HL-60/S4 treated with retinoic acid at 250 ng/mL for 4 days and 3 days (cell line): Measurements from ENCODE around the gene TUBB6.

ENCODE experiments used
- in situ Hi-C: fragments of 300-500 bp; cut with MboI; formaldehyde crosslinking; loops from 2 replicates; pipeline ENCODE4 v1.7.0; 2022; ENCODE audit warnings: low sequenced_read_pairs

TUBB6 gene

DNA sequence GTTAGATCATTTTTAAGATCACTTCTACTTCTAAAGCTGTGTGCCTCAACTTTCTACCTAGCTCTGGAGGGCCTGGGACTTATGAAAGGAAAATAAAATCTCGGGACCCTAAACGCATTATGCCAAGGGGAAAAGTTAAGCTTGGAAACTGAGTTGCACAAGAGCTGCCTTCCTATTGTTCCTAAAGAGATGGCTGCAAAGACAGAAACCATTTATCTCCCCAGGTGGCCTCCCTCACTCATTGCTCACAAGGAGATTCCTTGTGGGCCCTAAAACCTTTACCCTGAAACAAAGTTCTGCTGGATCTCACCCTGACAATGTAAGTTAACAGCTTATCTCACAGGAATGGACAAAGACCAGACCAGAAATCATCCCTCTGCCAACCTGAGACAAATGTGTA, 26.8 kb downstream of the TUBB6 start:
- in situ Hi-C loops = loop anchor here (25.0 kb wide), 1 partner anchor 98 kb away; no protein-coding TSS in a partner anchor

DNA sequence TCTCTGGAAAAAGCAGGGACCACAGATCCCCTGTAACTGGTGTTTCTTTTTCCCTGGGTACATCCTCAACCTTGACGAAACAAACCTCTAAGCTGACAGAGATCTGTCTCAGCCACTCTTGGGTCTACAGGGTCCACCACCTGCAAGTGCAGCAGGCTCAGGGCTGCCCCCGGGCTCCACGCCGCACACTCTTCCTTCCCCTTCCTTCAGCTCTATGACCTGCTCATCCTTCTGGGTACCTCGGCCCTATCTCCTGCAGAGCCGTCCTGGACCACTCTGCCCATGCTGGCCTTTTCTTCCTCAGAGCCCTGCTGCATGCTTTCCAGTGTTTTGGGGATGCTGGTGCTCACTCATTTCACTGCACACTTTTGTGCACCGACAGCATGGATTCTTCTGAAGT, 27.5 kb downstream of the TUBB6 start:
- in situ Hi-C loops = loop anchor here (25.0 kb wide), 1 partner anchor 98 kb away; no protein-coding TSS in a partner anchor

DNA sequence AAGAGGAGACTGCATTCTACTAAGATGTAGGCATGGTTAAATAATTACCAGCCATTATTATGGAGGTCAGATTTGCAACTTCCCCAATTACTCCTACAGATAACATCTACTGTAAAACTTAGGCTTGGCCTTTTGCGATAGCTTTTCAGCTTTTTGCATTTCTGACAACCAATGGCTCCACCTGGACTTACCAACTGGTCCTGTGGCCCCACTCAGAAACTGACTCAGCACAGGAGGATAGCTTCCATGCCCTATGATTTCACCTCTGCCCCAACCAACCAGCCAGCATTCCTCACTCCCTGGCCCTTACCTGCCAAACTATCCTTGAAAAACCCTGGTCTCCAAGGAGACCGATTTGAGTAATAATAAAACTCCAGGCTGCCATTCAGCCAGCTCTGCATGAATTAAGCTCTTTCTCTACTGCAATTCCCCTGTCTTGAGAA, 28.2 kb downstream of the TUBB6 start:
- in situ Hi-C loops = loop anchor here (25.0 kb wide), 1 partner anchor 99 kb away; no protein-coding TSS in a partner anchor

DNA sequence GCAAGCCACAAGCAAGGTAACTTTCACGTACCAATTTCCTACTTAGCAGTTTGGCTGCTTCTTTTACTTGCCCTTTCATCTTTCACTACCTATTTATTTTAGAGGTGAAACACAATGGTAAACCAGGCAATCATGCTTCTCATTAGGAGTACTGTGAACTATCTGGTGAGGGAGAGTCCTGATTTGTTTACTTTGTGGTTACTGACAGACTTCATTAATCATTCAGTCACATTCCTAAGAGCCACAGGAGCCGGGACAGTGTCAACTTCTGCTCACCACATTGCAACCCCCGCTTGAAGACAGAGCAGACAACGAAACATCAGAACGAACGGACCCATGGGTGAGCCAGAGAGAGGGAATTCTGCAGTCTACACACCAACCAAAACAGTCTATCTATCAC, 28.8 kb downstream of the TUBB6 start:
- in situ Hi-C loops = loop anchor here (25.0 kb wide), 1 partner anchor 100 kb away; no protein-coding TSS in a partner anchor

DNA sequence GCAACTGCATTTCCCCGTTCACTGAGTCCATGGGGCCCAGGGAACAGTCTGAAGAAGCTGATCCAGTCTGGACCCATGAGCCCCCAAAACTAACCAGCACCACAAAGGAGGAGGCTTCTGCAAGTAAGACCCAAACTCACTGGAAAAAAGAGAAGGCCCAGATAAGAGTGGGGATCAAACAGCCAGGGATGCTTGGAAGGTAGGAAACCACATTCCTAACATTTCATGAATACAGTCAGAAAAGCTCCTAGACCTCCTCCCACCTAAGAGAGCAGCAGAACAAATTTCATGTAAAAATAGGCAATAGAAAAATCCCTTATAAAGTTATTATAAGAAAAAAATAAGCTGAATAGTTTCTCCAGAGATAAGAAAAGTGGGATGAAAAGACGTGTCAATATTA, 30.3 kb downstream of the TUBB6 start:
- in situ Hi-C loops = loop anchor here (25.0 kb wide), 1 partner anchor 101 kb away; no protein-coding TSS in a partner anchor

- in situ Hi-C loops = loop anchor here (25.0 kb wide), 1 partner anchor 104 kb away; no protein-coding TSS in a partner anchor
Measured at GRCh38 chr18:12340945-12341660, 33.1 kb downstream of the TUBB6 start.

- in situ Hi-C loops = loop anchor here (25.0 kb wide), 1 partner anchor 105 kb away; no protein-coding TSS in a partner anchor
Measured at GRCh38 chr18:12342661-12343060, 34.6 kb downstream of the TUBB6 start.

GRCh38 chr18:12345491-12346239, 37.6 kb downstream of the TUBB6 start:
- in situ Hi-C loops = loop anchor here (25.0 kb wide), 1 partner anchor 108 kb away; no protein-coding TSS in a partner anchor

DNA sequence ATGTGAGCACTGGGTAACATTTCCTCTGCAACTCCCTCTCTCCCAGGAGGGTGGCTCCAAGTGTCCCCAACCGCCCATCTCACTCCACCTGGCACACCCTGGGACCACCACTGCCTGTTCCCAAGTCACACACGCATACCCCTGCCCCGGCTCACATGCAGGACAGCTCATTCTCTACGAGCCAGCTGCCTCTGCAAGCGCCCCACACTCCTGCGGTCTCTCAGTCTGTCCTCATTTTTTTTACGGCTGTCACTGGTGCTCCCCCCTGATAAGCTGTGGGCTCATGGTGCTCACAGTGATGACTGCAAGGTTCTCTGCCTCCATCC, 38.2 kb downstream of the TUBB6 start:
- in situ Hi-C loops = loop anchor here (25.0 kb wide), 1 partner anchor 109 kb away; no protein-coding TSS in a partner anchor

- in situ Hi-C loops = loop anchor here (25.0 kb wide), 1 partner anchor 111 kb away; no protein-coding TSS in a partner anchor
Measured at GRCh38 chr18:12347895-12348294, 39.9 kb downstream of the TUBB6 start.

DNA sequence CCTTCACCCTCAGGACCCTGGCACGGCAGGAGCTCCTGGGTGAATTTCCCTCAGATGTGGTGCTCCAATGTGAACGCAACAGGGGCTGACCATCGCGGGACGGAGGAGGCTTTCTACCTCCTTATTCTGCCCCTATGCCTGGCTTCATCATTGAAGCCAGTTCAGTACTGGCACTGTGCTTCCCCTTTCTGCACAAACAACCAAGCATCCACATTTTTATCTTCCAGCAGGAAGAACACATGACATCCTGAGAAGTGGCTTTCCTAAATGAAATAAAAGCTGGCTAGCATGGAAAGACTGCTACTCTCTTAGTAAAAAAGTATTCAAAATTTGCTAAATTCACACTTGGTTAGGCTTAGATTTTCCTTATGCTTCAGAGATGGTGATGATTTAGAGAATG, 44.1 kb downstream of the TUBB6 start:
- in situ Hi-C loops = no loop called here

DNA sequence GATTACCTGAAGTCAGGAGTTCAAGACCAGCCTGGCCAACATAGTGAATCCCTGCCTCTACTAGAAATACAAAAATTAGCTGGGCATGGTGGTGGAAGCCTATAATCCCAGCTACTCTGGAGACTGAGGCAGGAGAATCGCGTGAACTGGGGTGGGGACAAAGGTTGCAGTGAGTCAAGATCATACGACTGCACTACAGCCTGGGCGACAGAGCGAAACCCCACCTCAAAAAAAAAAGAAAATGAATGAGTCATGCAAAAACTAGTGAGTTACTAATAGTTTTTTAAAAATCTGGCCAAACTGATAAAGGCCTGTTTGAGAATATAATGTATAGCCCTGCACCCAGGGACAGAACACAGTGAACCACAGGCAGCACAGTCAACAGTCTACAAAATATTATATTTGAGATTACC, 51.5 kb downstream of the TUBB6 start:
- in situ Hi-C loops = no loop called here

DNA sequence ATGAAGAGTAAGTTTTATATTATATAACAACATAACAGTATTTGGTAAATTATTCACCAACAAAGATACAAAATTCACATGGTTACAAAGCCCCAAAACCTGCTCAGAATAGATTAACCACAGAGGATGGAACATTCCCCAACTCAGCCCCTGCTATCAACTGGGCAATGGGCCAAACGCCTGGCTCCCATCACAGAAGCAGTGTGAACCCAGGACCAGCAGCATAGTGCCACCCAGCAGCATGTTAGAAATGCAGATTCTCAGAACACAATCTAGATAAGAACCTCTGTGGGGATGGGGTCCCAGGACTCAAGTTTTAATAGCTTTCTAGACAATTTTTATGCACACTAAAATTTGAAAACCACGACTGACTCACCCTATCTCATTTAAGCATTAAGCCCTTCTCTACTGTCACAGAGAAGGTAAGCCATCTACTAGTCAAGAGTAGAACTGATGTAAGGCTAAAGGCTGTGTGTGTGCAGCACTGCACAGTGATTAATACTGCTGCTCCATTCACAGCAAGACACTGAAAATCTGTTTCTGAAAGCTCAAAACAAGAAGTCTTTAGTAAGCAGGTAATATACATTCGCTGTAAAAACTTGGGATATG, 53.8 kb downstream of the TUBB6 start:
- in situ Hi-C loops = no loop called here

DNA sequence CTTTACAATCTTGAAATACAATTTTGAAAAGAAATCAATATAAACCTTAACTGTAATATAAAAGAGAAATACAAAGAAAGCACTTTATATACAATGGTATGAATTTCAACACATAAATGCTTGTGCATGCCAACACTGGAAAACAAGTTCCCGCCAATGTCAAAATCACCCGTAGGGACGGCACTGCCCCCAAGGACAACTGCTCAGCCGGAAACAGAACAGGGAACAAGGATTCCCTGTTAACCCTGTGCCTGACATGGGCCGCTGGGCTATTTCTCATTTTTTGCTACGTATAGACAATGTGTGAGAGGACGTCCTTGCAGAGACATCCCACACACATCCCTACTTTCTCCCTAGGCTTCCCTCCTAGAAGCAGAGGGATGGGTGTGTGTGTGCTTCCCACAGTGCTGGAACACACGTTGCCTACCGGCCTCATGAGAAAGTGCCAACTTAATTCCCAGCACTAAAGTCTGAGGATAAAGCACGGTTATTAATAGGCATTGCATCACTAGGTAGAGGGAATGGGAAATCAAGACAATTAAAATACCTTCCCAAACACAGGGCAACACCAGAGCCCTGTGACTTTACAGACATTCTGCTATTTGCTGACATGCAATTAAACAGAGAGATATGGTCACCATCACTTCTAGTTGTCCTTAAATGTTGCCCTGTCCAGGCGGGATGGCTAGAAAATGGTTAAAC, 54.6 kb downstream of the TUBB6 start:
- in situ Hi-C loops = no loop called here

DNA sequence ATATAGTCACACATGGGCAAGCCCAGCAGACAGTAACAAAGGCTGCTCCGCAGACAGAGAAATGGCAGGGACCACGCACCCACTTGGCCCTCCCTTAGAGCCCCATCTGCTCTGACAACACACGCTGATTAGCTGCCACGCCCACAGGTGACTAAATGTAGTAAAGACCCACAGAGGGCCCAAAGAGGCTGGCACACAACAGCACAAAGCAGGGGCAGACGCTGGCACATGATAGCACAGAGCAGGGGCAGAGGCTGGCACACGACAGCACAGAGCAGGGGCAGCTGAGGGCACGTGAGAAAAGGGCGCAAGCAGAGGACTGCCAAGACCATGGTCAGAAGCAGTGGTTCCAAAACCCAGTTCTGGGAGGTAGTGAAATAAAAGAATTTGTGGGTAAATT, 58.3 kb downstream of the TUBB6 start:
- in situ Hi-C loops = no loop called here

GRCh38 chr18:12366784-12367183, 58.7 kb downstream of the TUBB6 start:
- in situ Hi-C loops = no loop called here

- in situ Hi-C loops = no loop called here
Measured at GRCh38 chr18:12369211-12369610, 61.2 kb downstream of the TUBB6 start.

GRCh38 chr18:12371590-12371989, 63.5 kb downstream of the TUBB6 start:
- in situ Hi-C loops = no loop called here

- in situ Hi-C loops = no loop called here
Measured at GRCh38 chr18:12372406-12372805, 64.4 kb downstream of the TUBB6 start.

GRCh38 chr18:12373116-12373770, 65.2 kb downstream of the TUBB6 start:
- in situ Hi-C loops = no loop called here
